Measurements from ENCODE around the gene KREMEN2.

Gene KREMEN2

GRCh38 chr16:2949705-2950352, 14.2 kb upstream of the KREMEN2 start:
- no peak for TF ChIP-seq CTCF (IDR thresholded peaks at IDR 0.05)
- H3K9me3 ChIP-seq (ENCODE audit: control insufficient read depth, low read length), result no peaks in the 10 kb centered on the region
- no peak overlapping the region for H3K27ac ChIP-seq
- H3K36me3 ChIP-seq (ENCODE audit: control insufficient read depth, insufficient read depth, low read length), result no peaks in the 10 kb centered on the region
- no peak overlapping the region for H2AFZ ChIP-seq
- H3K4me3 ChIP-seq (ENCODE audit: low read depth, low read length), result no peak overlapping the region
- H3K27me3 ChIP-seq (ENCODE audit: control insufficient read depth, insufficient read depth, low read length), result no peaks in the 10 kb centered on the region
- H3K4me1 ChIP-seq, result peaks cover 3% of the 10 kb centered on the region
- H3K9ac ChIP-seq, result no peak overlapping the region
- H3K79me2 ChIP-seq, result no peaks in the 10 kb centered on the region
- H3K4me2 ChIP-seq (ENCODE audit: low read length), result no peak overlapping the region

GRCh38 chr16:2950353-2950724, 13.7 kb upstream of the KREMEN2 start:
- Histone ChIP-seq H3K9me3 (ENCODE audit: control insufficient read depth, low read length) (no peaks in the 10 kb centered on the region), H3K4me1 (peaks cover 3% of the 10 kb centered on the region), H3K4me3 (ENCODE audit: low read depth, low read length) (no peak overlapping the region), H3K36me3 (ENCODE audit: control insufficient read depth, insufficient read depth, low read length) (no peaks in the 10 kb centered on the region), H3K27ac (no peak overlapping the region), H3K4me2 (ENCODE audit: low read length) (no peak overlapping the region), H3K79me2 (no peaks in the 10 kb centered on the region), H2AFZ (no peak overlapping the region), H3K27me3 (ENCODE audit: control insufficient read depth, insufficient read depth, low read length) (no peaks in the 10 kb centered on the region), H3K9ac (no peak overlapping the region)
- no peak for TF ChIP-seq CTCF (IDR thresholded peaks at IDR 0.05)

GRCh38 chr16:2950773-2951172, 13.3 kb upstream of the KREMEN2 start:
- Histone ChIP-seq H3K4me2 (ENCODE audit: low read length) (no peak overlapping the region), H3K79me2 (no peaks in the 10 kb centered on the region), H3K9me3 (ENCODE audit: control insufficient read depth, low read length) (no peaks in the 10 kb centered on the region)

GRCh38 chr16:2952679-2953078, 11.4 kb upstream of the KREMEN2 start:
- no peak overlapping the region for H2AFZ ChIP-seq
- H3K79me2 ChIP-seq, result no peaks in the 10 kb centered on the region
- H3K9ac ChIP-seq, result no peak overlapping the region
- H3K36me3 ChIP-seq (ENCODE audit: control insufficient read depth, insufficient read depth, low read length), result no peaks in the 10 kb centered on the region
- H3K4me3 ChIP-seq (ENCODE audit: low read depth, low read length), result no peak overlapping the region
- peaks cover 3% of the 10 kb centered on the region for H3K4me1 ChIP-seq
- no peak overlapping the region for H3K4me2 ChIP-seq (ENCODE audit: low read length)
- TF ChIP-seq CTCF (IDR thresholded peaks at IDR 0.05), result no peak
- no peak overlapping the region for H3K27ac ChIP-seq
- H3K9me3 ChIP-seq (ENCODE audit: control insufficient read depth, low read length), result no peaks in the 10 kb centered on the region
- no peaks in the 10 kb centered on the region for H3K27me3 ChIP-seq (ENCODE audit: control insufficient read depth, insufficient read depth, low read length)

More at GRCh38 chr16:2950773-2951172, 13.3 kb upstream of the KREMEN2 start:
- H3K36me3 ChIP-seq (ENCODE audit: control insufficient read depth, insufficient read depth, low read length), result no peaks in the 10 kb centered on the region
- no peaks in the 10 kb centered on the region for H3K27me3 ChIP-seq (ENCODE audit: control insufficient read depth, insufficient read depth, low read length)
- no peak overlapping the region for H2AFZ ChIP-seq
- peaks cover 3% of the 10 kb centered on the region for H3K4me1 ChIP-seq
- H3K9ac ChIP-seq, result no peak overlapping the region
- TF ChIP-seq CTCF (IDR thresholded peaks at IDR 0.05), result no peak
- no peak overlapping the region for H3K4me3 ChIP-seq (ENCODE audit: low read depth, low read length)
- no peak overlapping the region for H3K27ac ChIP-seq
